Measurements from ENCODE around the gene FARP1.

Gene FARP1

GRCh38 chr13:98440390-98441055, 297.6 kb downstream of the FARP1 start:
- Mint-ChIP-seq H3K4me1 (ENCODE audit: low read depth) (peaks cover 12% of the 10 kb centered on the region), H3K9me3 (no peaks in the 10 kb centered on the region), H3K27ac (peak overlapping the region; percentile 38), H3K36me3 (ENCODE audit: low read depth) (no peaks in the 10 kb centered on the region), H3K27me3 (no peaks in the 10 kb centered on the region), H3K4me3 (no peak overlapping the region)
- DNase-seq, result no peak

- Mint-ChIP-seq H3K27ac (no peak overlapping the region), H3K9me3 (no peaks in the 10 kb centered on the region), H3K27me3 (no peaks in the 10 kb centered on the region), H3K36me3 (ENCODE audit: low read depth) (no peaks in the 10 kb centered on the region), H3K4me1 (ENCODE audit: low read depth) (peaks cover 18% of the 10 kb centered on the region), H3K4me3 (no peak overlapping the region)
- DNase-seq, result no peak
Measured at GRCh38 chr13:98441056-98441676, 298.3 kb downstream of the FARP1 start.

GRCh38 chr13:98442391-98443230, 299.7 kb downstream of the FARP1 start:
- Mint-ChIP-seq H3K27ac (no peak overlapping the region), H3K36me3 (ENCODE audit: low read depth) (peaks cover 4% of the 10 kb centered on the region)
- no peak for DNase-seq

GRCh38 chr13:98443329-98443728, 300.4 kb downstream of the FARP1 start:
- Mint-ChIP-seq H3K9me3 (no peaks in the 10 kb centered on the region), H3K27ac (peak overlapping the region; percentile 29), H3K27me3 (no peaks in the 10 kb centered on the region), H3K36me3 (ENCODE audit: low read depth) (peaks cover 11% of the 10 kb centered on the region), H3K4me3 (no peak overlapping the region), H3K4me1 (ENCODE audit: low read depth) (peaks cover 19% of the 10 kb centered on the region)
- DNase-seq, result no peak

More at GRCh38 chr13:98442391-98443230, 299.7 kb downstream of the FARP1 start:
- Mint-ChIP-seq H3K27me3 (no peaks in the 10 kb centered on the region), H3K4me3 (no peak overlapping the region), H3K4me1 (ENCODE audit: low read depth) (peaks cover 19% of the 10 kb centered on the region), H3K9me3 (no peaks in the 10 kb centered on the region)

GRCh38 chr13:98443800-98444325, 301.0 kb downstream of the FARP1 start:
- peaks cover 19% of the 10 kb centered on the region for H3K4me1 Mint-ChIP-seq (ENCODE audit: low read depth)
- peaks cover 16% of the 10 kb centered on the region for H3K36me3 Mint-ChIP-seq (ENCODE audit: low read depth)
- H3K27ac Mint-ChIP-seq, result peak overlapping the region; percentile 44
- H3K4me3 Mint-ChIP-seq, result no peak overlapping the region
- no peaks in the 10 kb centered on the region for H3K9me3 Mint-ChIP-seq
- no peak for DNase-seq
- no peaks in the 10 kb centered on the region for H3K27me3 Mint-ChIP-seq

- Mint-ChIP-seq H3K36me3 (ENCODE audit: low read depth) (peaks cover 21% of the 10 kb centered on the region), H3K4me3 (no peak overlapping the region), H3K27ac (peak overlapping the region; percentile 44), H3K27me3 (no peaks in the 10 kb centered on the region), H3K9me3 (no peaks in the 10 kb centered on the region), H3K4me1 (ENCODE audit: low read depth) (peaks cover 19% of the 10 kb centered on the region)
- no peak for DNase-seq
Measured at GRCh38 chr13:98444381-98444780, 301.5 kb downstream of the FARP1 start.

GRCh38 chr13:98445340-98446233, 302.7 kb downstream of the FARP1 start:
- Mint-ChIP-seq H3K4me3 (no peak overlapping the region), H3K27me3 (no peaks in the 10 kb centered on the region), H3K4me1 (ENCODE audit: low read depth) (peaks cover 23% of the 10 kb centered on the region), H3K27ac (peak overlapping the region; percentile 93), H3K9me3 (no peaks in the 10 kb centered on the region), H3K36me3 (ENCODE audit: low read depth) (peaks cover 31% of the 10 kb centered on the region)
- peak; percentile 88 for DNase-seq

GRCh38 chr13:98446234-98446621, 303.3 kb downstream of the FARP1 start:
- Mint-ChIP-seq H3K4me1 (ENCODE audit: low read depth) (peaks cover 29% of the 10 kb centered on the region), H3K4me3 (no peak overlapping the region), H3K9me3 (no peaks in the 10 kb centered on the region), H3K36me3 (ENCODE audit: low read depth) (peaks cover 37% of the 10 kb centered on the region), H3K27me3 (no peaks in the 10 kb centered on the region), H3K27ac (peak overlapping the region; percentile 93)
- DNase-seq, result no peak

GRCh38 chr13:98447130-98447529, 304.2 kb downstream of the FARP1 start:
- Mint-ChIP-seq H3K4me3 (no peak overlapping the region), H3K27me3 (no peaks in the 10 kb centered on the region), H3K36me3 (ENCODE audit: low read depth) (peaks cover 46% of the 10 kb centered on the region), H3K9me3 (no peaks in the 10 kb centered on the region), H3K4me1 (ENCODE audit: low read depth) (peaks cover 38% of the 10 kb centered on the region), H3K27ac (peak overlapping the region; percentile 4)
- no peak for DNase-seq

GRCh38 chr13:98447881-98448641, 305.2 kb downstream of the FARP1 start:
- peaks cover 42% of the 10 kb centered on the region for H3K4me1 Mint-ChIP-seq (ENCODE audit: low read depth)

GRCh38 chr13:98448642-98448928, 305.7 kb downstream of the FARP1 start:
- peaks cover 60% of the 10 kb centered on the region for H3K36me3 Mint-ChIP-seq (ENCODE audit: low read depth)
- peak overlapping the region; percentile 4 for H3K27ac Mint-ChIP-seq
- no peak overlapping the region for H3K4me3 Mint-ChIP-seq
- no peaks in the 10 kb centered on the region for H3K9me3 Mint-ChIP-seq
- peaks cover 40% of the 10 kb centered on the region for H3K4me1 Mint-ChIP-seq (ENCODE audit: low read depth)
- no peak for DNase-seq
- no peaks in the 10 kb centered on the region for H3K27me3 Mint-ChIP-seq

More at GRCh38 chr13:98447881-98448641, 305.2 kb downstream of the FARP1 start:
- no peaks in the 10 kb centered on the region for H3K27me3 Mint-ChIP-seq
- H3K36me3 Mint-ChIP-seq (ENCODE audit: low read depth), result peaks cover 55% of the 10 kb centered on the region
- H3K9me3 Mint-ChIP-seq, result no peaks in the 10 kb centered on the region
- H3K27ac Mint-ChIP-seq, result peak overlapping the region; percentile 4
- no peak for DNase-seq
- H3K4me3 Mint-ChIP-seq, result no peak overlapping the region

GRCh38 chr13:98449273-98449672, 306.4 kb downstream of the FARP1 start:
- Mint-ChIP-seq H3K27me3 (no peaks in the 10 kb centered on the region), H3K27ac (peak overlapping the region; percentile 71), H3K36me3 (ENCODE audit: low read depth) (peaks cover 65% of the 10 kb centered on the region)

GRCh38 chr13:98450026-98450425, 307.1 kb downstream of the FARP1 start:
- Mint-ChIP-seq H3K27ac (peak overlapping the region; percentile 71), H3K9me3 (no peaks in the 10 kb centered on the region), H3K4me1 (ENCODE audit: low read depth) (peaks cover 35% of the 10 kb centered on the region), H3K4me3 (no peak overlapping the region), H3K36me3 (ENCODE audit: low read depth) (peaks cover 73% of the 10 kb centered on the region), H3K27me3 (no peaks in the 10 kb centered on the region)
- DNase-seq, result no peak

More at GRCh38 chr13:98449273-98449672, 306.4 kb downstream of the FARP1 start:
- Mint-ChIP-seq H3K4me1 (ENCODE audit: low read depth) (peaks cover 36% of the 10 kb centered on the region), H3K4me3 (no peak overlapping the region), H3K9me3 (no peaks in the 10 kb centered on the region)
- DNase-seq, result no peak
